Right atrium auricular region (tissue), 2 donors: ENCODE data around the gene RWDD1. TPM values are rescaled to one million over a fixed set of nuclear protein-coding genes. Genes with fewer than 3 reads are reported as not detected.

Experiments used
- DNase-seq: peaks from one replicate; pipeline ENCODE4 v3.0.0-alpha.2; 2019; ENCODE audit warnings: low spot score
- H3K27ac ChIP-seq, 2 donors: fragments of 200-600 bp; sonication (generic); 1 replicate in 1 of 2; 2 replicates in 1 of 2; pipeline ENCODE4 v1.5.1; 2016 to 2019
- H3K27me3 ChIP-seq, 2 donors: fragments of 200-600 bp; sonication (generic); one replicate each; pipeline versions ENCODE4 v1.5.1 to v1.6.0; 2017 to 2019
- H3K36me3 ChIP-seq: fragments of 200-600 bp; sonication (generic); one replicate; pipeline ENCODE4 v1.5.1; 2016
- H3K4me1 ChIP-seq, 2 donors: fragments of 200-600 bp; sonication (generic); one replicate each; pipeline versions ENCODE4 v1.5.1 to v1.6.0; 2017 to 2019
- H3K4me3 ChIP-seq, 2 donors: fragments of 200-600 bp; sonication (generic); 1 replicate in 1 of 2; 2 replicates in 1 of 2; pipeline ENCODE4 v1.5.1; 2017 to 2019; ENCODE audit warnings: mild to moderate bottlenecking in 1 of 2, moderate library complexity in 1 of 2
- H3K9me3 ChIP-seq, 2 donors: fragments of 200-600 bp; sonication (generic); one replicate each; pipeline ENCODE4 v1.5.1; 2019
- CTCF ChIP-seq, 2 donors: fragments of 200-600 bp; sonication (generic); IDR thresholded peaks; one replicate each; pipeline ENCODE4 v1.5.1; 2019; ENCODE audit warnings: antibody characterized with exemption in 2 of 2
- total RNA-seq, 2 donors: library from RNA; depleted of rRNA; stranded (reverse); fragments of >200 nt; gene quantifications; one replicate each; pipeline ENCODE4 v1.1.0, GENCODE V29; 2016

The RWDD1 gene
- total RNA-seq, 2 donors from 2014 or later = 42.2 to 46.9 TPM

DNA sequence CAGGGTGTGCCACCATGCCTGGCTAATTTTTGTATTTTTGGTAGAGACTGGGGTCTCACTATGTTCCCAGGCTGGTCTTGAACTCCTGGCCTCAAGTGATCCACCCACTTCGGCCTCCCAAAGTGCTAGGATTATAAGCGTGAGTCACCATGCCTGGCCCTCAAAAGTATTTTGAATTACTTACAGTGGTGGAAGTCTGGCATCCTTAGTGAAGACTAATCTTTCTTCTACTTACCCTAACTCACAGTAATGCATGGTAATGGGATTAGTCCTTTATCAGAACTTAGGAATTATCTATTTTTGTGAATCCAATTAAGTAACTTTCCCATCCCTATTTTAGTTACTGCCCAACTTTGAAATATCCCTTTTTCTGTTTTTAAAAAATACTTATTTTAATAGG, 3.9 kb downstream of the RWDD1 start:
- no peaks in the 10 kb centered on the region for H3K27me3 ChIP-seq
- H3K27ac ChIP-seq = no peak overlapping the region
- no peak for DNase-seq
- no peak overlapping the region for H3K4me3 ChIP-seq
- no peak for TF ChIP-seq CTCF (IDR thresholded peaks at IDR 0.05)
- peaks cover 0 to 34% of the 10 kb centered on the region in 2 donors for H3K4me1 ChIP-seq
- peaks cover 15% of the 10 kb centered on the region for H3K36me3 ChIP-seq
- H3K9me3 ChIP-seq = no peaks in the 10 kb centered on the region

- Histone ChIP-seq H3K36me3 (peaks cover 19% of the 10 kb centered on the region), H3K27me3 (no peaks in the 10 kb centered on the region), H3K9me3 (no peaks in the 10 kb centered on the region), H3K27ac (no peak overlapping the region), H3K4me1 (peaks cover 0 to 28% of the 10 kb centered on the region in 2 donors), H3K4me3 (no peak overlapping the region)
- no peak for TF ChIP-seq CTCF (IDR thresholded peaks at IDR 0.05)
- DNase-seq = no peak
Observed at GRCh38 chr6:116577486-116577885, 6.2 kb downstream of the RWDD1 start.

GRCh38 chr6:116578335-116578734, 7.0 kb downstream of the RWDD1 start:
- no peak overlapping the region for H3K4me3 ChIP-seq
- no peak for TF ChIP-seq CTCF (IDR thresholded peaks at IDR 0.05)
- DNase-seq = no peak
- H3K9me3 ChIP-seq = no peaks in the 10 kb centered on the region
- H3K27me3 ChIP-seq = no peaks in the 10 kb centered on the region
- H3K36me3 ChIP-seq = peaks cover 19% of the 10 kb centered on the region
- H3K27ac ChIP-seq = no peak overlapping the region
- peaks cover 0 to 20% of the 10 kb centered on the region in 2 donors for H3K4me1 ChIP-seq

- no peaks in the 10 kb centered on the region for H3K9me3 ChIP-seq
- H3K36me3 ChIP-seq = peaks cover 24% of the 10 kb centered on the region
- no peak for DNase-seq
- no peak overlapping the region for H3K27ac ChIP-seq
- peaks cover 0 to 12% of the 10 kb centered on the region in 2 donors for H3K4me1 ChIP-seq
- H3K4me3 ChIP-seq = no peak overlapping the region
- TF ChIP-seq CTCF (IDR thresholded peaks at IDR 0.05) = no peak
- H3K27me3 ChIP-seq = no peaks in the 10 kb centered on the region
Observed at GRCh38 chr6:116579143-116579542, 7.8 kb downstream of the RWDD1 start.

GRCh38 chr6:116580198-116580597, 8.9 kb downstream of the RWDD1 start:
- no peak overlapping the region for H3K27ac ChIP-seq
- no peak overlapping the region for H3K4me3 ChIP-seq
- no peaks in the 10 kb centered on the region for H3K27me3 ChIP-seq
- no peak for DNase-seq
- peaks cover 28% of the 10 kb centered on the region for H3K36me3 ChIP-seq
- TF ChIP-seq CTCF (IDR thresholded peaks at IDR 0.05) = no peak
- H3K4me1 ChIP-seq = peaks cover 0 to 11% of the 10 kb centered on the region in 2 donors
- H3K9me3 ChIP-seq = no peaks in the 10 kb centered on the region

DNA sequence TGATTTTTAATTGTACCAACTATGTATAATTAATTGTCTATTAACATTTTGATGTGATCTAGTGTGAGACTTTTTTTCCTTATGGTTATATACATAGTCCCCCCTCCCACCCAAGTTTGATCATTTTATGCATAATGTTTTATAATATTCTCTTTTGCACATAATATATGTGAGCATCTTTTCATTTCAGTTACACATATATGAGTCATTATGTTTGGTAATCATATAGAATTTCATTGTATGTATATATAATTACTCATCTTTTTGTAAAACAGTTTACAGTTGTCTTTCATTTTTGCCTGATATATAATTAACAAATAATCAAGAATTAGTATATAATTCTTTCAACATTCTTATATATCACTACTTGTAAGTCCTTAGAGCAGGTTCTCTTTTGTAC, 15.0 kb downstream of the RWDD1 start:
- no peaks in the 10 kb centered on the region for H3K9me3 ChIP-seq
- H3K27me3 ChIP-seq = no peaks in the 10 kb centered on the region
- H3K4me1 ChIP-seq = no peaks in the 10 kb centered on the region
- H3K4me3 ChIP-seq = no peak overlapping the region
- H3K36me3 ChIP-seq = peaks cover 48% of the 10 kb centered on the region
- H3K27ac ChIP-seq = no peak overlapping the region
- no peak for TF ChIP-seq CTCF (IDR thresholded peaks at IDR 0.05)
- DNase-seq = no peak
